ENCODE results near the gene EHD2. TPM values are rescaled to one million over a fixed set of nuclear protein-coding genes. Genes with fewer than 3 reads are reported as not detected.

Gene EHD2
- polyA plus RNA-seq, 3 donors: not detected

DNA sequence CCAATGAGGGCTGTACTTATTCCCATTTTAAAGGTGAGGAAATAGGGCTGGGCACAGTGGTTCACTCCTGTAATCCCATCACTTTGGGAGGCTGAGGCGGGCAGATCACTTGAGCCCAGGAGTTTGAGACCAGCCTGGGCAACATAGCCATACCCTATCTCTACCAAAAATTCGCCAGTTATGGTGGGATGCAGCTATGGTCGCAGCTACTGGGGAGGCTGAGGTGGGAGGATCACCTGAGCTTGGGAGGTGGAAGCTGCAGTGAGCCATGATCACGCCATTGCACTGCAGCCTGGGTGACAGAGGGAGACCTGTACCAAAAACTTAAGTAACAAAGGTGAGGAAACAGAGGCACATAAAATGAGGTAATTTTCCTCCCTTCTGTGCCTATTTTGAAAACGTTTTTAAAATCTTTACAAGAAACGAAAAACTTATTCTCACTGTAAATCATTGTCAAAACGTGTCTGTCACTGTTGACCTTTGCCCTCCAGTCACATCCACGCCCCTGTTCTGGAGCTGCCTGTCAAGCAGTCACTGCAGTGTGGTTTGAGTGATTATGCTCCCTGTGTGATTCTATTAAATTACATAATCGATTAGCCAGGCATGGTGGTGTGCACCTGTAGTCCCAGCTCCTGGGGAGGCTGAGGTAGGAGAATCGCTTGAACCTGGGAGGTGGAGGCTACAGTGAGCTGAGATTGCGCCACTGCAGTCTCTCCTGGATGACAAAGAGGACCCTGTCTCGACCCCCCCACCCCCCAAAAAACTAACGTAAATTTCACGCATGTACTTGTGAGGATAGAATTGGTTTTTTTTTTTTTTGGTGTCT is 44.6 kb downstream of the EHD2 start:
- Mint-ChIP-seq H3K9me3 (peaks cover 0 to 8% (median 4%) of the 10 kb centered on the region in 7 donors), H3K4me3 (no peak overlapping the region), H3K27me3 (ENCODE audit: low read depth in 3 of 3) (peaks cover 0 to 1% (median 0%) of the 10 kb centered on the region in 3 donors), H3K27ac (no peak overlapping the region), H3K4me1 (no peaks in the 10 kb centered on the region), H3K36me3 (peaks cover 54 to 72% of the 10 kb centered on the region in 2 donors)
- Histone ChIP-seq H3K9me3 (replicated peaks in 1 of 2; ENCODE audit: control insufficient read depth in 1 of 2, insufficient read depth in 1 of 2, low read length in 2 of 2) (no peaks in the 10 kb centered on the region), H3K4me2 (replicated peaks; ENCODE audit: extremely low read depth, low read length, poor library complexity, severe bottlenecking) (no peak overlapping the region), H2AFZ (ENCODE audit: insufficient read depth, low read depth, low read length, poor library complexity, severe bottlenecking) (no peak overlapping the region), H3K4me3 (replicated peaks in 1 of 3; ENCODE audit: low read depth in 2 of 3, low read length in 3 of 3) (no peak overlapping the region), H3K4me1 (ENCODE audit: control insufficient read depth in 1 of 2, insufficient read depth in 2 of 2, low read length in 2 of 2) (no peaks in the 10 kb centered on the region), H4K20me1 (ENCODE audit: insufficient read depth, low read length) (peaks cover 13% of the 10 kb centered on the region), H3K27ac (ENCODE audit: low read depth in 1 of 2, low read length in 2 of 2) (no peak overlapping the region), H3K36me3 (replicated peaks in 1 of 2; ENCODE audit: control insufficient read depth in 1 of 2, insufficient read depth in 2 of 2, low read length in 2 of 2) (peaks cover 54 to 65% of the 10 kb centered on the region in 2 donors), H3K27me3 (ENCODE audit: control insufficient read depth in 2 of 2, insufficient read depth in 2 of 2, low read length in 2 of 2) (no peaks in the 10 kb centered on the region), H3K79me2 (ENCODE audit: insufficient read depth, low read length) (no peaks in the 10 kb centered on the region), H3K9ac (ENCODE audit: insufficient read depth, low read length, poor library complexity, severe bottlenecking) (no peak overlapping the region)
- TF ChIP-seq, protein P1, sequence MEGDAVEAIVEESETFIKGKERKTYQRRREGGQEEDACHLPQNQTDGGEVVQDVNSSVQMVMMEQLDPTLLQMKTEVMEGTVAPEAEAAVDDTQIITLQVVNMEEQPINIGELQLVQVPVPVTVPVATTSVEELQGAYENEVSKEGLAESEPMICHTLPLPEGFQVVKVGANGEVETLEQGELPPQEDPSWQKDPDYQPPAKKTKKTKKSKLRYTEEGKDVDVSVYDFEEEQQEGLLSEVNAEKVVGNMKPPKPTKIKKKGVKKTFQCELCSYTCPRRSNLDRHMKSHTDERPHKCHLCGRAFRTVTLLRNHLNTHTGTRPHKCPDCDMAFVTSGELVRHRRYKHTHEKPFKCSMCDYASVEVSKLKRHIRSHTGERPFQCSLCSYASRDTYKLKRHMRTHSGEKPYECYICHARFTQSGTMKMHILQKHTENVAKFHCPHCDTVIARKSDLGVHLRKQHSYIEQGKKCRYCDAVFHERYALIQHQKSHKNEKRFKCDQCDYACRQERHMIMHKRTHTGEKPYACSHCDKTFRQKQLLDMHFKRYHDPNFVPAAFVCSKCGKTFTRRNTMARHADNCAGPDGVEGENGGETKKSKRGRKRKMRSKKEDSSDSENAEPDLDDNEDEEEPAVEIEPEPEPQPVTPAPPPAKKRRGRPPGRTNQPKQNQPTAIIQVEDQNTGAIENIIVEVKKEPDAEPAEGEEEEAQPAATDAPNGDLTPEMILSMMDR (IDR thresholded peaks at IDR 0.05): no peak
- DNase-seq: no peak
- 100% methylated on average over 1 of the region's 14 CpGs for WGBS (ENCODE audit: insufficient coverage)
- intact Hi-C loops (cut with micrococcal nuclease): no loop called here

DNA sequence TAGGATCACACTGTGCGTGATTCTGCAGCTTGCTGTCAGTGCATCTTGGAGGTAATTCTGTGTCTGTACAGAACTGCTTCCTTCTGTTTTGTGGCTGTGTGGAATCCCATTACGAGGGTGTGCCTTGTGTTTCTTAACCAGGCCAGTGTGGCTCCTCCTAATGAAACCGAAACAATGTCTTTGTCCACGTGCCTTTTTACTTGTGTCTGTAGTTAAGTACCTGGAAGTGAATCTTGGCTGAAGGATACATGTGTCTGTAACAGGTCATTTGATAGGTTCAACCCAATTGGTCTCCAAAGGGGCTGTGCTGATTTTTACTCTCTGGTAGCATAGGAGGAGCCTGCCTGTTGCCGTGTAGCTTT is 45.2 kb downstream of the EHD2 start:
- TF ChIP-seq, protein P1 (IDR thresholded peaks at IDR 0.05): no peak
- Mint-ChIP-seq H3K4me3 (no peak overlapping the region), H3K27me3 (ENCODE audit: low read depth in 3 of 3) (peaks cover 0 to 1% (median 0%) of the 10 kb centered on the region in 3 donors), H3K36me3 (peaks cover 48 to 66% of the 10 kb centered on the region in 2 donors), H3K9me3 (peaks cover 0 to 8% (median 4%) of the 10 kb centered on the region in 7 donors), H3K4me1 (no peaks in the 10 kb centered on the region), H3K27ac (no peak overlapping the region)
- no peak for DNase-seq
- H4K20me1 ChIP-seq (ENCODE audit: insufficient read depth, low read length): peaks cover 10% of the 10 kb centered on the region
- no peak overlapping the region for H3K4me3 ChIP-seq (replicated peaks in 1 of 3; ENCODE audit: low read depth in 2 of 3, low read length in 3 of 3)
- no peak overlapping the region for H2AFZ ChIP-seq (ENCODE audit: insufficient read depth, low read depth, low read length, poor library complexity, severe bottlenecking)
- H3K4me2 ChIP-seq (replicated peaks; ENCODE audit: extremely low read depth, low read length, poor library complexity, severe bottlenecking): no peak overlapping the region
- H3K79me2 ChIP-seq (ENCODE audit: insufficient read depth, low read length): no peaks in the 10 kb centered on the region
- H3K27ac ChIP-seq (ENCODE audit: low read depth in 1 of 2, low read length in 2 of 2): no peak overlapping the region
- peaks cover 49 to 59% of the 10 kb centered on the region in 2 donors for H3K36me3 ChIP-seq (replicated peaks in 1 of 2; ENCODE audit: control insufficient read depth in 1 of 2, insufficient read depth in 2 of 2, low read length in 2 of 2)
- no peak overlapping the region for H3K9ac ChIP-seq (ENCODE audit: insufficient read depth, low read length, poor library complexity, severe bottlenecking)
- intact Hi-C loops (cut with micrococcal nuclease): no loop called here
- no peaks in the 10 kb centered on the region for H3K4me1 ChIP-seq (ENCODE audit: control insufficient read depth in 1 of 2, insufficient read depth in 2 of 2, low read length in 2 of 2)
- H3K27me3 ChIP-seq (ENCODE audit: control insufficient read depth in 2 of 2, insufficient read depth in 2 of 2, low read length in 2 of 2): no peaks in the 10 kb centered on the region
- no peaks in the 10 kb centered on the region for H3K9me3 ChIP-seq (replicated peaks in 1 of 2; ENCODE audit: control insufficient read depth in 1 of 2, insufficient read depth in 1 of 2, low read length in 2 of 2)
- 53% methylated on average over 3 of the region's 5 CpGs for WGBS (ENCODE audit: insufficient coverage)
